T47D (cell line): ENCODE data around the gene CAND1.

Experiments
- DNase-seq, 2 experiments: peaks; one replicate each; pipeline versions ENCODE4 v3.0.0 to v3.0.0-alpha.2; 2011 to 2012; ENCODE audit warnings: low read depth in 1 of 2, low spot score in 1 of 2
- JUND ChIP-seq: IDR thresholded peaks from 2 replicates; pipeline ENCODE4 v1.6.1; 2012; ENCODE audit warnings: low read depth
- in situ Hi-C: cut with HindIII; loops from 2 replicates; pipeline ENCODE4 v1.10.0; 2016; ENCODE audit warnings: low sequenced_read_pairs, low pct_unique_long_range_greater_than_20kb

The CAND1 gene

DNA sequence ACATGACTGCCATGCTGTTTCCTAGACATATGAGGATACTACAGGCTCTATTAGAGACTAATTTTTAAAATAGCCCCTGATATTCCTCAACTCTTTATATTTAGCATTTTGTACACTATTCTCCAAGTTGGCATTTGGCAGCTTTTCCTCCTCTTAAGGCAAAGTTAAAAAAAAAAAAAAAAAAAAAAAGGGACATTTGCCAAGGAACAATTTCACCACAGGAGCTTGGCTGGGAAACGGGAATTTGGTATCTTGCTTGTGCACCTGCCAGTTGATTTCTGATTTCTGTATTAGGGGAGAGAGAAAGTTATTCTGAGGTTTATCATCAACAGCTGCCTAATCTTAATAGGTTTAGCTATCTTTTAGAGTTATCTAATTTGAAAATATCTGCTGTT lies 87.2 kb downstream of the CAND1 start:
- DNase-seq, result no peak
- no peak for TF ChIP-seq JUND
- in situ Hi-C loops, result no loop called here

DNA sequence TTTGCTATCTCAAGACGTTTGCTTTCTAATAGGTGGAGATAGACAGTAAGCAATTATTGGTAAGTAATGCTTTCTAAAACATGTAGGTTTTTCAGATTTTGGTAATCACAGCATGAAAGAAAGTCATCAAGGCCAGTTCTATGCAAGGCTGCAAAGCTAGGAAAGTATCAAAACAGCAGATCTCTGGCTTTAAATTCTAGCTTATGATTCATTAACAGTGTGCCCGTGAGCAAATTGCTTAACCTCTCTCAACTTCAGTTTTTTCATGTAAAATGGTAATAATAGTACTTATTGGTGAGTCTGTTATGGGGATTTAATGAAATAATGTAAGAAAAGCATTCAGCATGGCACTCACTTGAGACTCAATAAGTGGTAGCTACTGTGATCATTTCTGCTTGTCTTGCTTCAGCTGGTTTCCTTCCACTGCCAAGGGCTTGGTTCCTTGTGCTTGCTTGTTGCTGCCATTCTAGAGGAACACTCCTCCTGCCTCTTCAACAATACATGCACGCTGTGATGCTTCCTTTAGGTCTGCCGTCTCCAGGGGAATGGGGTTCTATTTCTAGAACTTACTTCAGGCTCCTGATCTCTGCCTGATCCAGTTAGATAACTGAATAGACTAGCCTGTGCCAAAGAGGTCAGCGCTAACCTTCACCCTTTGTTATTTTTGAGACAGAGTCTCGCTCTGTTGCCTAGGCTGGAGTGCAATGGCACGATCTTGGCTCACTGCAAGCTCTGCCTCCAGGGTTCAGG lies 88.4 kb downstream of the CAND1 start:
- no peak for TF ChIP-seq JUND
- in situ Hi-C loops, result no loop called here
- no peak for DNase-seq

DNA sequence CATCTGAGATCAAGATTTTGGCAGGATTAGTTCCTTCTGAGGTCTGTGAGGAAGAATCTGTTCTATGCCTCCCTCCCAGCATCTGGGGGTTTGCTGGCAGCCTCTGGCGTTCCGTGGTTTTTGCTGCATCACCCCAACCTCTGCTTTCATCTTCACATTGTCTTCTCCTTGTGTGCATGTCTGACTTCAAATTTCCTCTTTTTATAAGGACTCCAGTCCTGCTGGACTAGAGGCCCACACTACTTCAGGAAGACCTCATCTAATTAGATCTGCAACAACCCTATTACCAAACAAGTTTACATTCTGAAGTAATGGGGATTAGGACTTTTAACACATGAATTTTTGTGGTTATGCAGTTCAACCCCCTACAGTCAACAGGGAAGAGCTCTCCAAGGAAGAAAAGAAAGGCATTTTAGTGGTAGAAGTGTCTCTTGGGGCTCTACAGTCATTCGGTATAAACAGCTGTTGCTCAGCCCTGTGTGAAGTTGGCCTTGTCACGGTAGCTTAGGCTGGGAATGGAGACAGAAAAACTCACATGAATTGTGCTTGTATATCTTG lies 89.7 kb downstream of the CAND1 start:
- in situ Hi-C loops, result no loop called here
- TF ChIP-seq JUND, result no peak
- DNase-seq, result no peak

DNA sequence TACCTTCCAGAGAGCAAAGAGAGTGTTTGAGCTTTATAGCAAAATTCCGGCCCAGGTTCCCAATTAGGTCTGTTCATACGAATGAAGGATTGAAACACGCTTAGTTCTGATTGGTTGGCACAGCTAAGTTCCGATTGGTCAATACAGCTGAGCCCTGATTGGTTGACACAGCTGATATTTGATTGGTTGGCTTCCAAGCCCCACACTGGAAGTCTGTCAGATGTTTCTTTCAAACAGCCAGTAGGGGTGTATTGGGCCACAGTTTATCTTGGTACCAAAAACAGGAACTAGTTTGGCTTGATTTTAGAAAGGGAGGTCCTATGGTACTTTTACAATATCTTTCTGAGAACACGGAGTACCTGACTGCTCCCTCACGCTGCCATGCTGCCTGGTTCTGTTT lies 93.4 kb downstream of the CAND1 start:
- in situ Hi-C loops, result no loop called here
- DNase-seq, result no peak
- TF ChIP-seq JUND, result no peak

DNA sequence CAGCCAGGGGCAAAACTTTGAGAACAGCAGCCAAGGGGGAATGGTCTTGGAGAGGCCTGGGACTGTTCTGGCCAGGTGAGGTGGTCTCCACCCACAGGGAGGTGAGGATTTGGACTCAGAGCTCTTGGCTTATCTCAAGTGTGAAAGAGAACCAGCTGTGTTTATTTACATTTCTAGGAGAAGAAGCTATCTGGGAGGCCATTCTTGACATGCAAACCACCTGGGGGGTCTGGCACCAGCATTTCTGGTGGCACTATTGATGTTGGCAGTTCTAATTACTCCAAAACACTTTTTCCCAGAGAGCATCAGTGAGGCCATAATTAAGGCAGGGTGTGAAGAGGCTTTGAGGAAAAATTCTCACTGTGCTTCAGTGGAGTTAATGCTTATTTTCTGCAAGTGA lies 95.1 kb downstream of the CAND1 start:
- DNase-seq, result no peak
- no peak for TF ChIP-seq JUND
- in situ Hi-C loops, result no loop called here

DNA sequence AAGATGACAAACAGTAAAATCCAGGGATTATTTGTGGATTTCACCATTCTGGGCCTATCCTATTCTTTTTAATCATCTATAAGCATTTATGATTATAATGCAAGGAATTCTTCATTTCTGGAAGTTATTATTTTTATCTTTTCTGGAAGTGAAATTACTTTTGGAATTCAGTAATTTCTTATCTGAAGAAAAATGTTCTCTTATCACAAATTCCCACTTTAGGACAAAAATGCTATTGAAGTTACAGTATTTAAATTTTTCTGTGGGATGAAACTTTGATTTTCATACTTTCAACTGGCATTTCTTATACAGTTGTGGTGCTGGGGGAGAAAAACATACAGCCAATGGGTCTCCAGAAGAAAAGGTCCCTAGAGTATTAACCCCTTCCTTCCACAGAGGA lies 96.0 kb downstream of the CAND1 start:
- no peak for TF ChIP-seq JUND
- in situ Hi-C loops, result no loop called here
- DNase-seq, result no peak

DNA sequence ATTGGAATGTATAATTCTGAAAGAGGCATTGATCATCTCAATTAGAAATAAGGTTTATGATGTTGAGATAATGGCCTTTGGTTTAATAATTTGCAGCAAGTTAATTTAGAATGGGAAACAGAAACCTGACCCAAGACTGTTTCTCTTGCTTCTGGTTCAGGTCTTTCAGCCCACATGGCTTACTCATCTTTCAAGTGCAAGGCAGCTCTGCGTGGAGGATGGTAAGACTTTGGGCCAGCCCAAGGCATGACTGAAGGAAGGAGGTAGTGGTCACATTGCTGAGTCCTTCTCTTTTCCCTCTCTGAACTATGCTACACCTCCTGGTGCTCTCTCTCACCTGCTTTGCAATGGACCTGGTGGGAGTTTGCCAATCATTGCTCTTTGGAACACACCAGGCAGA lies 98.7 kb downstream of the CAND1 start:
- in situ Hi-C loops, result no loop called here
- DNase-seq, result no peak
- TF ChIP-seq JUND, result no peak
